CD4-positive, alpha-beta T cell treated with Interleukin-2 at 100 ng/mL for 4 hours (primary cell): Measurements from ENCODE around the gene AKAP6.

Experiments used
- DNase-seq: peaks from one replicate; pipeline ENCODE4 v3.0.0-alpha.2; 2020; ENCODE audit warnings: low spot score

Gene AKAP6

GRCh38 chr14:32329146-32329545 lies at the start of gene AKAP6:
Gene AKAP6, plus strand, starts transcription at chr14:32329298. Its CDS starts 104,196 bp downstream, at chr14:32433494.
- DNase-seq, result no peak

- DNase-seq, result no peak
Observed at GRCh38 chr14:32286602-32287001, 42.5 kb upstream of the AKAP6 start.

GRCh38 chr14:32296366-32296765 lies 32.7 kb upstream of the AKAP6 start:
- DNase-seq, result no peak

GRCh38 chr14:32298346-32298745 lies 30.8 kb upstream of the AKAP6 start:
- no peak for DNase-seq

GRCh38 chr14:32300136-32300535 lies 29.0 kb upstream of the AKAP6 start:
- DNase-seq, result no peak

GRCh38 chr14:32303865-32304264 lies 25.2 kb upstream of the AKAP6 start:
- no peak for DNase-seq

- no peak for DNase-seq
Observed at GRCh38 chr14:32304296-32304695, 24.8 kb upstream of the AKAP6 start.

- DNase-seq, result no peak
Observed at GRCh38 chr14:32306549-32306948, 22.5 kb upstream of the AKAP6 start.

GRCh38 chr14:32307881-32308582 lies 21.1 kb upstream of the AKAP6 start:
- no peak for DNase-seq

- DNase-seq, result no peak
Observed at GRCh38 chr14:32310876-32311275, 18.2 kb upstream of the AKAP6 start.

- no peak for DNase-seq
Observed at GRCh38 chr14:32311294-32312009, 17.6 kb upstream of the AKAP6 start.

GRCh38 chr14:32312010-32312331 lies 17.1 kb upstream of the AKAP6 start:
- DNase-seq, result no peak

- no peak for DNase-seq
Observed at GRCh38 chr14:32313844-32314376, 15.2 kb upstream of the AKAP6 start.

GRCh38 chr14:32318087-32318795 lies 10.9 kb upstream of the AKAP6 start:
- DNase-seq, result no peak

- DNase-seq, result no peak
Observed at GRCh38 chr14:32319368-32320049, 9.6 kb upstream of the AKAP6 start.

- no peak for DNase-seq
Observed at GRCh38 chr14:32324601-32325000, 4.5 kb upstream of the AKAP6 start.

GRCh38 chr14:32327255-32327961 lies 1.7 kb upstream of the AKAP6 start:
- no peak for DNase-seq

- no peak for DNase-seq
Observed at GRCh38 chr14:32329690-32330285, 690 bp downstream of the AKAP6 start.

- DNase-seq, result no peak
Observed at GRCh38 chr14:32330351-32331111, 1.4 kb downstream of the AKAP6 start.

GRCh38 chr14:32331206-32331605 lies 2.1 kb downstream of the AKAP6 start:
- no peak for DNase-seq
